ENCODE measurements around the gene TMEM97. TPM values are rescaled to one million over a fixed set of nuclear protein-coding genes. Genes with fewer than 3 reads are reported as not detected.
"Not testable (repeated sequence)": the region's sequence is repeated elsewhere in the genome, so short reads cannot be mapped to it uniquely, and the experiment has no call there.

TMEM97 gene
- total RNA-seq, 4 donors from 2014 or later, result 4.5 to 9.2 (median 7.2) TPM

GRCh38 chr17:28338056-28338768 lies 19.2 kb downstream of the TMEM97 start:
- Histone ChIP-seq H3K4me1 (peaks cover 2 to 62% (median 18%) of the 10 kb centered on the region in 3 donors), H3K27ac (peak overlapping the region in 3 of 4 donors; percentile 46 to 59 (median 50)), H3K27me3 (no peaks in the 10 kb centered on the region), H3K4me3 (no peak overlapping the region), H3K9me3 (no peaks in the 10 kb centered on the region), H3K36me3 (peaks cover 0 to 41% of the 10 kb centered on the region in 2 donors)
- 57% methylated on average over 3 of the region's 5 CpGs; no CpG with 5 or more reads in 1 of the 2 donors for WGBS, 2 donors (ENCODE audit: low coverage in 1 of 2)
- TF ChIP-seq EP300 (IDR thresholded peaks at IDR 0.05), result no peak
- TF ChIP-seq POLR2A (IDR thresholded peaks at IDR 0.05), result no peak
- no peak for TF ChIP-seq CTCF (IDR thresholded peaks at IDR 0.05)
- TF ChIP-seq POLR2AphosphoS5 (IDR thresholded peaks at IDR 0.05), result no peak
- no peak for ATAC-seq

- H3K27me3 ChIP-seq, result not testable (repeated sequence)
- 86 to 100% methylated on average over 1 of the region's 8 CpGs for WGBS, 2 donors (ENCODE audit: low coverage in 1 of 2)
Measured at GRCh38 chr17:28338769-28339212, 19.8 kb downstream of the TMEM97 start.

GRCh38 chr17:28339431-28339830 lies 20.4 kb downstream of the TMEM97 start:
- WGBS, 2 donors (ENCODE audit: low coverage in 1 of 2), result no CpG with 5 or more reads among the region's 15 CpGs
- TF ChIP-seq CTCF (IDR thresholded peaks at IDR 0.05) (no peak), POLR2AphosphoS5 (IDR thresholded peaks at IDR 0.05) (no peak), EP300 (IDR thresholded peaks at IDR 0.05) (no peak), POLR2A (IDR thresholded peaks at IDR 0.05) (no peak)
- H3K36me3 ChIP-seq, result peaks cover 0 to 53% of the 10 kb centered on the region in 2 donors
- no peaks in the 10 kb centered on the region for H3K9me3 ChIP-seq
- ATAC-seq, result no peak
- H3K27me3 ChIP-seq, result no peaks in the 10 kb centered on the region
- no peak overlapping the region for H3K27ac ChIP-seq
- no peak overlapping the region for H3K4me3 ChIP-seq
- peaks cover 0 to 49% (median 13%) of the 10 kb centered on the region in 3 donors for H3K4me1 ChIP-seq

More at GRCh38 chr17:28338769-28339212, 19.8 kb downstream of the TMEM97 start:
- not testable (repeated sequence) for H3K4me3 ChIP-seq, ATAC-seq, H3K9me3 ChIP-seq
- Histone ChIP-seq H3K4me1 (peaks cover 2 to 56% (median 18%) of the 10 kb centered on the region in 3 donors), H3K36me3 (peaks cover 0 to 47% of the 10 kb centered on the region in 2 donors), H3K27ac (peak overlapping the region in 3 of 4 donors; percentile 46 to 59 (median 50))

DNA sequence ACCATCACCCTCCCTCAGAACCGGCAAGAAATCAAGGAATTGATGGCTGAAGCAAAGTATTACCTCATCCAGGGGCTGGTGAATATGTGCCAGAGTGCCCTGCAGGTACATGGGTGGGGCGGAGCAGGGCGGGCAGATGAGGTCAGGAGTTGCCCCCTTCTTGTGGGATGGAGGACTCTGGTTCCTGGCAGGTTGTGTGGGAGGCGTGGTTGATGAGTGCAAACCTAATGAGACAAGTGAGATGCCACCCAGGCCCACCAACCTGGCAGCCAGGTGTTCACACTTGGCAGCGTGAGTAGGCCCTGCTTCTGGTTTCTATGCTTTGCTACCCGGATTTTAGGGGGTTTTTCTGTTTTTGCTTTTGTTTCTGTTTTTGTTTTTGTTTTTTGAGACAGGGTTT lies 21.4 kb downstream of the TMEM97 start:
- H3K9me3 ChIP-seq, result no peaks in the 10 kb centered on the region
- H3K27ac ChIP-seq, result no peak overlapping the region
- H3K27me3 ChIP-seq, result no peaks in the 10 kb centered on the region
- 55 to 95% methylated on average over 2 to 5 of the region's 6 CpGs for WGBS, 2 donors (ENCODE audit: low coverage in 1 of 2)
- TF ChIP-seq EP300 (IDR thresholded peaks at IDR 0.05) (no peak), CTCF (IDR thresholded peaks at IDR 0.05) (no peak), POLR2A (IDR thresholded peaks at IDR 0.05) (no peak), POLR2AphosphoS5 (IDR thresholded peaks at IDR 0.05) (no peak)
- peaks cover 0 to 63% of the 10 kb centered on the region in 2 donors for H3K36me3 ChIP-seq
- no peak for ATAC-seq
- H3K4me1 ChIP-seq, result peaks cover 0 to 43% (median 12%) of the 10 kb centered on the region in 3 donors
- no peak overlapping the region for H3K4me3 ChIP-seq

DNA sequence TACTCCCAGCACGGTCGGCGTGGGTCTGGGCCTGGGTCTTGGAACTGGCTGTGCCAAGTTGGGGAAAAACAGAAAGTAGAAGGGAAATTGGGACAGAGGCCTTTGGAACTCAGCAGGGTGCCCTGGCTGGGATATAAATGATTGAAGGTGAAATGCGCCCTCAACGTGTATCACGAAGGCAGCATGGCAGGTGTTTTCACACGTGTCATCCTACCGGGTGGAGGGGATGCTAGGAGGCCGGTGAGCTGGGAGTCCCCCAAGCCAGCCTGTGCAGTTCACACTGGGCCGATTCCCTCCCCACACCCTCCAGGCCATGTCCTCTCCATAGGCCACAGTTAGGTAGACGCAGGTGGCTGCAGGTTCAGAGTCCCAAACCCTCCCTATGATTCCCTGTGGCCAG lies 22.5 kb downstream of the TMEM97 start:
- Histone ChIP-seq H3K27me3 (no peaks in the 10 kb centered on the region), H3K4me3 (no peak overlapping the region), H3K27ac (no peak overlapping the region), H3K9me3 (no peaks in the 10 kb centered on the region), H3K36me3 (peaks cover 0 to 74% of the 10 kb centered on the region in 2 donors), H3K4me1 (peaks cover 0 to 37% (median 8%) of the 10 kb centered on the region in 3 donors)
- no peak for ATAC-seq
- TF ChIP-seq POLR2A (IDR thresholded peaks at IDR 0.05), result no peak
- no peak for TF ChIP-seq EP300 (IDR thresholded peaks at IDR 0.05)
- no peak for TF ChIP-seq POLR2AphosphoS5 (IDR thresholded peaks at IDR 0.05)
- no peak for TF ChIP-seq CTCF (IDR thresholded peaks at IDR 0.05)
- 86% methylated on average over 5 of the region's 11 CpGs; no CpG with 5 or more reads in 1 of the 2 donors for WGBS, 2 donors (ENCODE audit: low coverage in 1 of 2)
